Hair follicular keratinocyte (primary cell): ENCODE measurements around the gene DDIT4. TPM values are rescaled to one million over a fixed set of nuclear protein-coding genes. Genes with fewer than 3 reads are reported as not detected.

Experiments used
- total RNA-seq: library from RNA; depleted of rRNA; stranded (reverse); fragments of >200 nt; gene quantifications from 2 replicates; pipeline ENCODE4 v1.2.3, GENCODE V29; 2015

DDIT4 gene, protein sequence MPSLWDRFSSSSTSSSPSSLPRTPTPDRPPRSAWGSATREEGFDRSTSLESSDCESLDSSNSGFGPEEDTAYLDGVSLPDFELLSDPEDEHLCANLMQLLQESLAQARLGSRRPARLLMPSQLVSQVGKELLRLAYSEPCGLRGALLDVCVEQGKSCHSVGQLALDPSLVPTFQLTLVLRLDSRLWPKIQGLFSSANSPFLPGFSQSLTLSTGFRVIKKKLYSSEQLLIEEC
- 804 and 1,132 TPM in 2 replicates for total RNA-seq

DNA sequence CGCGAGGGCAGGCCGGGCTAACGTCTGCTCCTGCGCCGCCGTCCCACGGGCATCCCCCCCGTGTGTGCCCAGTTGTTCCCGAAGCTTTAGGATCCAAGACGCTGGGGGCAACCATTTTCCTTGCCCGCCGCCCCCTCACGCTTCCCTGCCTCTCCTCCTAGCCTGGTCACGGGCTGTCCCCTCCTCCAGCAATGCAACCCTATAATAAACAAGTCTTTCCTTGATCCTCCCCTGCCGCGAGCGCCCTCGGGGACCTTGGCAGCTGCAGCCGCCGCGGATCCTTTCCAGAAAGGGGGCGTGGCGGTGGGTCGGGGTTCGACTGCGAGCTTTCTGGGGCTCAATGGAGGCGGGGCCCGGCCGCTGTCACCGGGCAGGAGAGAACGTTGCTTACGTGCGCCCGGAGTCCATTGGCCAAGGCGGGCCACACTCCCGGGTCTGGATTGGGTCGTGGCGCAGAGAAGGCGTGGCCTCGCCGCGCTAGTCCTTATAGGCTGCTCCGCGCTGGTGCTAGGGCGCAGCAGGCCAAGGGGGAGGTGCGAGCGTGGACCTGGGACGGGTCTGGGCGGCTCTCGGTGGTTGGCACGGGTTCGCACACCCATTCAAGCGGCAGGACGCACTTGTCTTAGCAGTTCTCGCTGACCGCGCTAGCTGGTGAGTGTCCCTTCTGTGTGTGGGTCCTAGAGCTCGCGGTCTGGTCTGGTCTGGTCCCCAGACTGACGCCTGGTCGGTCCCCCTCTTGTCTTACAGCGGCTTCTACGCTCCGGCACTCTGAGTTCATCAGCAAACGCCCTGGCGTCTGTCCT, at the start of gene DDIT4:
Gene DDIT4 (plus strand): TSS at position 515 of the 803 bp plus-strand sequence. CDS start 293 bp downstream, outside the sequence.

Other genes starting within 250 kb of the DDIT4 start
- 0.38 and 1.2 TPM in 2 replicates for gene SPOCK2, start 185.4 kb upstream of the DDIT4 start, total RNA-seq
- 67.5 and 83.6 TPM in 2 replicates for gene ANAPC16, start 57.9 kb upstream of the DDIT4 start, total RNA-seq
- 24.0 and 26.6 TPM in 2 replicates for gene ASCC1, start 57.6 kb upstream of the DDIT4 start, total RNA-seq
- gene DNAJB12, start 81.0 kb downstream of the DDIT4 start, total RNA-seq: 17.3 and 21.4 TPM in 2 replicates